NCI-H345 treated with DMSO at 0.1 percent for 48 hours (cell line): ENCODE data around the gene TUBGCP6.

Source experiments
- DNase-seq: peaks from one replicate; lab custom pipeline; 2025; ENCODE audit not compliant: unreplicated experiment; lab: John Stamatoyannopoulos, UW

TUBGCP6 gene

GRCh38 chr22:50244420-50245213 is at the start of gene TUBGCP6:
Gene TUBGCP6, minus strand, starts transcription at chr22:50245023. Its CDS starts 564 bp downstream, at chr22:50244459.
- peak; percentile 72 for DNase-seq

- DNase-seq = no peak
These were observed 49.5 kb upstream of the TUBGCP6 start for GRCh38 chr22:50294319-50294656.

- no peak for DNase-seq
These were observed 48.9 kb upstream of the TUBGCP6 start for GRCh38 chr22:50293441-50294318.

GRCh38 chr22:50292643-50293440 is 48.0 kb upstream of the TUBGCP6 start:
- no peak for DNase-seq

GRCh38 chr22:50289942-50290630 is 45.3 kb upstream of the TUBGCP6 start:
- DNase-seq = no peak

GRCh38 chr22:50289151-50289941 is 44.5 kb upstream of the TUBGCP6 start:
- no peak for DNase-seq

- no peak for DNase-seq
These were observed 42.9 kb upstream of the TUBGCP6 start for GRCh38 chr22:50287731-50288130.

- no peak for DNase-seq
These were observed 42.0 kb upstream of the TUBGCP6 start for GRCh38 chr22:50286701-50287318.

- no peak for DNase-seq
These were observed 41.5 kb upstream of the TUBGCP6 start for GRCh38 chr22:50286275-50286674.

GRCh38 chr22:50285568-50286229 is 40.9 kb upstream of the TUBGCP6 start:
- no peak for DNase-seq

- DNase-seq = no peak
These were observed 39.7 kb upstream of the TUBGCP6 start for GRCh38 chr22:50284479-50284878.

- no peak for DNase-seq
These were observed 39.0 kb upstream of the TUBGCP6 start for GRCh38 chr22:50283821-50284220.

GRCh38 chr22:50282361-50283155 is 37.7 kb upstream of the TUBGCP6 start:
- no peak for DNase-seq

GRCh38 chr22:50281957-50282356 is 37.1 kb upstream of the TUBGCP6 start:
- no peak for DNase-seq

GRCh38 chr22:50281384-50281760 is 36.5 kb upstream of the TUBGCP6 start:
- DNase-seq = no peak

- DNase-seq = no peak
These were observed 36.0 kb upstream of the TUBGCP6 start for GRCh38 chr22:50280708-50281383.

GRCh38 chr22:50280022-50280707 is 35.3 kb upstream of the TUBGCP6 start:
- no peak for DNase-seq
